Inferior parietal cortex (tissue), 1 donor: Measurements from ENCODE around the gene SIL1.

Source experiments
- DNase-seq: peaks from one replicate; pipeline ENCODE4 v3.0.0-alpha.2; 2016; ENCODE audit errors: extremely low spot score

Gene SIL1

DNA sequence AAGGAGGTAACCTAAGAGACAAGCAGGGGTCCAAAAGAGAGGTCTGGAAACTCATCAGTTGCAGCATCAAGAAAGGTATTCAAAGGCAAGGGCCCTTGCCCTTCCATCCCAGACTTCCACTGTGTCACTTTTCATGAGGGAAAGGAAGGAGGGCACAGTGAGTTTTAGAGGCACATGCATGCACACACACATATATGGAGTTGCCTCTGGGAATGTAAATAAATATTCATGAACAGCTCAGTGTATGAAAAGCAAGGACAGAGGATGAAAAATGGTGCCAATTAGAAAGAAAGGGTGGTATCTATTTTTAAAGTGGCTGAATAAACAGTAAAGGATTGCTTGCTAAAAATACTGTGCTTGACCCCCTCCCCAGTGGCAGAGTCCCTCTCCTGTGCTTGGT, 217.7 kb downstream of the SIL1 start:
- DNase-seq: peak; percentile 1

DNA sequence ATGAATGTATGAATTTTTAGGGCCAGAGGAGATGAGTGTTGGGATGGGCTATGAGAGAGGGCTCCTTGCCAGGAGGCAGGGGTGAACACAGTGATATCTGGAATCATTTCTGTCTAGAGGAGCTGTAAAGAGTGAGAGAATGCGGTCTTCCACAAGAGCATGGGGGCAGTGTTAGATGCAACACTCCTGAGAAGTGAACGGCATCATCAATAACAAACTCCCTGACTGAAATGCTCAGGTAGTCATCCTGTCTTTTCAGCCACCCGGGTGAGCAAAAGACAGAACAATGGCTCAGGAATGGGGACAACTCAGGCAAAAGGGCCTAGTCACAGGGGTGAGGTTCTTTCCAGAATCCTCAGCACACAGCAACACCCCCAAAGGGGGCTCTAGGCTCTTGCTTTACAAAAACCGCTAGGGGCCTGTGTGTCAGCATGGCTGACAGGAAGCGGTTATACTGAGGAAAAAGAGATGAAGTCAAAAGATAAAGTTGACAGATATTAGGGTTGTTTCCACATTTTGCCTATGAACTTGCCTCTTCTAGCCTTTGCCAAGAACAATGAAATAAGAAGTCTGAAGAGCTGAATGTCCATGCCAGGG, 218.4 kb downstream of the SIL1 start:
- DNase-seq: peak; percentile 1

DNA sequence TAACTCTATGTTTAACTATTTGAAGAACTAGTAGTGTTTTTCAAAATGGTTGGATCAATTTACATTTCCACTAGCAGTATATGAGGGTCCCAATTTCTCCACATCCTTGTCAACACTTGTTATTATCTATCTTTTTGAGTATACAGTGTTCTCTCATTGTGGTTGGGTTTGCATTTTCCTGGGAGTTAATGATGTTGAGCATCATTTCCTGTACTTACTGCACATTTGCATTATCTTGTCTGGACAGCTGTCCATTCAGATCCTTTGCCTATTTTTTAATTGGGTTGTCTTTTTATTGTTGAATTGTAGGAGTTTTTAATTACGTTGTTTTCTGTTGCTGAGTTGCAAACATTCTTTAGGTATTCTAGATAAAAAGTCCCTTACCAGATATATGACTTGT, 219.6 kb downstream of the SIL1 start:
- no peak for DNase-seq

DNA sequence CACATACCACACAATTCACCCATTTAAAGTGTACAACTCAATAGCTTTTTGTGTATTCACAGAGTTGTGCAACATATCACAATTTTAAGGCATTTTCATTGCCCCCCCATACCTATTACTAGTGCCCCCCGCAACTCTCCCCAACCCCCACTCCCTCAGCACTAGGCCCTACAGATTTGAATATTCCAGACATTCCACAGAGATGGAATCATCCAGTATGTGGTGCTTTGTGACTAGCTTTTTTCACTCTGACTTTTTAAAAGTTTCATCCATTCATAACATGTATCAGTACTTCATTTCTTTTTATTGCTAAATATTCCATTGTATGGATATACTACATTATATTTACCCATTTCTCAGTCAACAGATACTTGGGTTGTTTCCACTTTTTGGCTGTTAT, 220.1 kb downstream of the SIL1 start:
- DNase-seq: no peak

DNA sequence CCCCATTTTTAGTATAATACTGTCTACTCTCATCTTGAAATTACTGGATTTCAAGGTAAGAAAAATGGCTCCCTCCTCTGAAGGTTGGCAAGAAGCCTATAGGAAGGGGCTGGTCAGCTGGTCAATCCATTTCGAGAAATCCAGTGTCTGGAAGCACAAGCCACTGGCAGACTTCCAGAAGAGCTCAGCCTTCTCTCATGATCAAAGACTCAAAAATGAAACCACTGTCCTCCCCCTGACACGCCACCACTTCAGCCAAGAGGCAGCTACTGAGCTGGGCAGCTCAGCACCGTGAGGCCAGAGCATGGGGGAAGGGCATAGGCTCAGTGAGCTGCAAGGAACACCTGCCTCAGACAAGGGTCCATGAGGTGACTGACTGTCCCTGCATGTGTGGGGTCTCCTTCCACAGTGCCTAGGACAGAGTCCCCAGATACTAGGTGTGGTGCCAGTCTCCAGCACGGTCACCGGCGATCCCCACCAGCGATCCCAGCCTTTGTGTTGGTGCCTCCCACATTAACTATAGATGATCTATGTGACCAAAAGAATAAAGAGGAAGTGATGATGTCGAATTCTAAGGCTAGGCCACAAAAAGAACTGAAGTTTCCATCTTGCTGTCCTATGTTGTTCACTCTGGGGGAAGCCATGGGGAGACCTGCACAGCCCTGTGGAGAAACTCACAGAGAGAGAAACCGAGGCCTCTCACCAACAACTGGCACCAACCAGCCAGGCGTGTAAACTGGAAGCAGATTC, 222.9 kb downstream of the SIL1 start:
- DNase-seq: peak; percentile 37

DNA sequence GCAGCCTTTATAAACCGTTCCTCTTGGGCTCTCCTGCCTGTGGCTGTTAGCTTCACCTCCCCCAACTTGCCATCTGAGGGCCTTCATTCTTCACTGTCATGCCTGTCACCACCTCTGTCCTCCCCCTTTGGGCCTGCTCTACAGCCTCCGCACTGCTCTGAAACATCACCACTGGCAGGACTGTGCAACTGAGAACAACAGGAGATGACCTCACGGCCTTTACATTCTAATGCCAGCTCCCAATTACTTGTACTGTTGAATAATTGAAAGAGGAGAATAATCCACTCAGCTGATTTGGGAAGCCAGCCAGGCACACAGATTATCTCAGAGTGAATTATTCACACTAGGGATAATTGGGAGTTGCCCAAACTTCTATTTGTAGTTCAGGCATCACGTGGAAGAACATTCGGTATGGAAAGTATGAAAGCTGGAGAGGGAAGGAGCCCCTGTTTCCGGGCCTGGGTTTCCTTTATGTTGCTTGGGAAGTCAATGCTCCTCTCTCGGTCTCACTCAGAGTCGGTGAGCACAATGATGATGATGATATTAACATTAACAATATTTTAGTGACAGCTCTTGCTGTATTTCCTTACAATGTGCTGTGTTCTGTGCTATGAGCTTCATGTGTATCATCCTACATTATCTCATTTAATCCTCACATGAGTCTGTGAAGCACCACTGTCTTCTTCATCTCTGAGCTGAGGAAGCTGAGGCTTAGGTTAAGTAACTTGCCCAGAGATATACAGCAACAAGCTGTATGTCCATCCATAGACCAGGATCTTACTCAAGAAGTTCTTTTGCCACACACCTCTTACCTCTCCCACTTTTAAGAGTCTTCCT, 223.7 kb downstream of the SIL1 start:
- peak; percentile 74 for DNase-seq

DNA sequence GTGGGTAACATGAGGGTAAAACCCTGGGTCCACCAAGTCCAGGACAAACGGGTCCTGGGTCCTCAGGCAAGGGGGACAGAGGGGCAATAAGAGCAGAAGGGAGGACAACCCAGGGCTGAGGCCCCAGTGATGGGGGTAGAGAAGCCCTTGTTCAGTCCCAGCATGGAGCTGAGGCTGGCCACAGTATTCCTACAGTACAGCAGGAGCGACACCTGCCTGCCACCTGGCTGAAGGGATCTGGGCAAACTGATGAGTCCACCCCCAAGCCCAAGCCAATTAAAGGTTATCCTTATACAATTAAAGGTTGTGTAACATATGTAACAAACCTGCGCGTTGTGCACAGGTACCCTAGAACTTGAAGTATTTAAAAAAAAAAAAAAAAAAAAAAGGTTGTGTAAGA, 225.3 kb downstream of the SIL1 start:
- DNase-seq: no peak

DNA sequence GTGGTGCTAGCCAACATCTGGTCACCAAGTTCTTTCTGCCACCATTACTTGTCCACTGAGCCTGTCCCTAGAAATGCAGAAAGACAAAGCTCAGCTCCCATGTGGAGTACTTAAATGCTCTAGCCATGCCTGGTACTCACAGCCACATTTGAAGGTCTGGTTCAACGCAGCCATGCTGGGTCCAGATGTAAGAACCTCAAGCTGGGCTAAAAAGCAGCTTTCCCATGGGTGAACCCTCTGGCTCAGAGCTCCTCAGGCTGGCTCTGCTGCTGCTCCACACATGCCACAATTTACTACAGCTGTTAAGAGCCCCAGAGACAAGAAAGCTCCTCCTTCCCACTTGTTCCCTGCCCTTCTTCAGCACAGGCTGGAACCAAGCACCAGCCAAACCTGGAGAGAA, 225.9 kb downstream of the SIL1 start:
- DNase-seq: no peak

DNA sequence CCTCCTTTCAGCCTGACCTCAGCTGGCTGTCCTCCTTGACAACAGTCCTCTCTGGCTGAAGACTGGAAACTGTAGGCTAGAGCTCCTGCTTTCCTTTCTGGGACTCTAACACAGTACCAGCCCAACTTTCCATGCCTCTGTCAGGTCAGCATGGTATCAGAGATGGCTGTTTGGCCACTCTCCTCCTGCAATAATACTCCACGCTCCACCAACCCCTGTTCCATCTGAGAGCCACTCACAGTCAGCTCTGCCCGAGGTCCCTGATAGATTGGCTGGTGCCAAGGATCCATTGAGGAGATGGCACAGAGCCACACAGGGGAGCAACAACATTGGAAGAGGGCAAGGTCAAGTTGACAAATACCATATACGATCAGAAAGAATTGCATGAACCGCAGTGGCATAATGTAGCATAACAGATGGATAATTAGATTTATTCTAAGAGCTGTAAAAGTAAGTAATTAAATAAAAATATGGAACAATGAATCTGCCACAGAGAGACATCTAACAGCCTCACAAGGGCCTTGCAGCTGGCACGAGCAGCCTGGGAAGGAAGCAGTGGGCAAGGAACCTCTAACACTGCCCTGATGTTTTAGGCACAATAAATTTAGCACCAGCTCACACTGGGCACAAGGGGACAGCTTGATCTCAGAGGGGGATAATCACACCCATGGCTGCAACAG, 228.7 kb downstream of the SIL1 start:
- no peak for DNase-seq

DNA sequence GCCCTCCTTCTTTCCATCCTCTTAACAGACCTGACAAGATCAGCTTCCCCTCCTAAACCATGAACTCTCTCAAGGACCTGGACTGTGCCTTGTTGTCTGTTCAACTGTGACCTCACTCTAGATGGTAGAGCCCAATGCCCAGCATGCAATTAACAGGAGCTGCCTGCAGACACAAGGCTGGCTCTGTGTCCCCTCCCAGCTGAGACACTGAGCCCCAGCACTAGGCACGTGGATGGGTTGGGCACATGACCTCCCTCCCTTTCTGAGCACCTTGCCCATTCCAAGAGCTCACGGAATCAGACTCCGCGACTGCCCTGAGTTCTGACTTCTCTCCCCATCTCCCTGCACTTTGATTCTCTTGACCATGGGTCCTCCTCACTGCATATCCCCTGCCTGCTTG, 229.6 kb downstream of the SIL1 start:
- no peak for DNase-seq

DNA sequence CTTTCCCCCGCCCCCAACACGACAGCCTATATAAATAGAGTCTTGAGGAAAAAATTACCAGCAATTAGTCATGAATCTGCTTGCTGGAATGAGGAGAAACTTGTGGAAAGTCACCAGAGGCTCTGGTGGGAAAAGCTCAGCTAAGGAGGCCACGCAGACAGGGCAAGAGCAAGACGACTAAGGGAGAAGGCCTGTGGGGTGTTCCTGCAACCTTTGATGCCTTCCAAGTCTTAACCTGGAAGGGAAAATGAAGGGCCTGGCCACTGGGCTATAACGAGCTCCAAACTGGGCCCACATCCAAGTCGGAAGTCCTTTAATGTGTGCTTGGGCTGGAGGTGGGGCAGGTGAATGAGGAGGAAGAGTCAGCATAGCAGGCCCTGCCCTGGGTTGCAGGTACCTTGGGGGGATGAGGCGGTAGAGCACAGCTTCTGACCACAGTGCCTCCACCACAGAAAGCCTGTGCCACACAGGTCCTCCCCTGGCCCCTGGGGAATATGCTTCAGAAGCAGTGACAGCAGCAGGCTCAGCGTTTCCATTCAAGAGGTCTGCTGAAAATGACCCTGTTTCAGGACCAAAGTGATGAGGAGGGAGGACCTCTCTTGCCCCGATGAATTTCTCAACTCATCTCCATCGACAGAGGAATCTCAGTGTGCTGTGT, 230.2 kb downstream of the SIL1 start:
- no peak for DNase-seq

DNA sequence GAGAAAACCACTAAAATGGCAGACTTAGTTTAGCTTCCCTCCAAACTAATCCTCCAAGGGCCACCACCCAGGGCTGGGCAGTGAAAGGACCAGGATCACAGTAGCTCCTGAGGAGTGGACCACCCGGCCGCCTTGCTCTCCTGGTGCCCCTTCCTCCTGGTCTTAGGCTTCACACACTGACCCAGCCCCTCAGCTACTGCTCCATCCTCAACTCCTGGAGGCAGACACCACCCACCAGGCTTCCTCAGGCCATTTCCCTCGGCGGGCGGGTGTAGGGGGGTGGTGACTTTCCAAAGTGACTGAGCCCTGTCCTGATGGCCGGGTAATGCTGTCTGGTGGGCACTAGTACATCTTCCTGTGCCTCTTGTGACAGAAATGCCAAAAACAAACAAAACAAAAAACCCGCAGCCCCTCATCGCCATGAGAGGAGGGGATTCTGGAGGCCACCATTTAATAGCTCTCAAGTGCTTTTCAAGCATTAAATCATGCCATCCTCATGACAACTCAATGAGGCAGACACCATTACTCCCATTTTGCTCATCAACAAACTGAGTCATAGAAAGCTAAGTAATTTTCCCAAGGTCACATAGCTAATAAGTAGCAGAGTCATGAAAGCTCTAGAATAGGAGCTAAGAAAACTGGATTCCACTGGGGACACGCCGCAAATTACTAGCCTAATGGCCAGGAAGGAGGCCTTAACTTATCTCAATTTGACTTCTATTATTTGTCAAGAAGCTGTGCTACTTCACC, 231.8 kb downstream of the SIL1 start:
- DNase-seq: no peak

DNA sequence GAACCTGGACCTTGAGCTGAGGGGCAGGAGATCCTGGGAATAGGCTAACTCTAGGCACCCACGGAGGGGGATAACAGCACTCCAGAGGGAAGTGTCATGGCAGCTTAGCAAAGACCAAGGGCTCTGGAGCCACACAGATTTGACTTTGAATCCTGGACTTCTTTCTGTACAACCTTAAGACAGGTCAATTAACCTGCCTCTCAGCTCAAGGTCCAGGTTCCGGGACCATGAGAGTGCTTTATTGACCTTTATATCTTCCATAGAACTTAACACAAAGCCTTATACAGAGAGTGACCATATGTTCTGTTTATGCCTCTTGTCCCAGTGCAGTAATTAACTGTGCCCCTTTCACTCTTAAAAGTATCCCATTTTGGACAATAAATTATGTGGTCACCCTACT, 232.5 kb downstream of the SIL1 start:
- no peak for DNase-seq

DNA sequence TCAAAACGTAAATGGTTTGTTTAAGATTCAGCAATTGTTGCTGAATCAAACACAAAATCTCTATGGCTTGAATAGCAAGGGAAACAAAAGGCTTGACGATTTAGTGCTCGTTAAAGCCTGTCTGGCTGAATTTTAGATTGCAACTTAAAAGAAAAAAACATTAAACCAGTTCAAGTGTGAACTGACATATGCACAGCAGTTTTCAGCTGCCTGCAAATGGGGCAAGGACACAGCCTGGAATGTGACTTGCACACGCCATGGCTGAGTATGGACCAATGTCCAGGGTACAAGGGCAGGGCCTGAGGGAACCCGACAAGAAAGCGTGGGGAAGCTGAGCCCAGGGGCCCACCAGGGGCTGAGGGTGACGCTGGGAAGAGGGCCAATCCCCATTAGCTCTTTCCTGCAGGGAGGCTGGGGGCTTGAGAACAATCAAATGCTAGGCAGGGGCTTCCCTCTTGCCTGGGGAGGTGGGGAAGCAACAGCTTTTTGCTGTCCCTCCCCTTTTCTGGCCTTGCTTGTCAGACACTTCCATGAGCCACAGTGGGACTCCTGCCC, 233.4 kb downstream of the SIL1 start:
- no peak for DNase-seq

DNA sequence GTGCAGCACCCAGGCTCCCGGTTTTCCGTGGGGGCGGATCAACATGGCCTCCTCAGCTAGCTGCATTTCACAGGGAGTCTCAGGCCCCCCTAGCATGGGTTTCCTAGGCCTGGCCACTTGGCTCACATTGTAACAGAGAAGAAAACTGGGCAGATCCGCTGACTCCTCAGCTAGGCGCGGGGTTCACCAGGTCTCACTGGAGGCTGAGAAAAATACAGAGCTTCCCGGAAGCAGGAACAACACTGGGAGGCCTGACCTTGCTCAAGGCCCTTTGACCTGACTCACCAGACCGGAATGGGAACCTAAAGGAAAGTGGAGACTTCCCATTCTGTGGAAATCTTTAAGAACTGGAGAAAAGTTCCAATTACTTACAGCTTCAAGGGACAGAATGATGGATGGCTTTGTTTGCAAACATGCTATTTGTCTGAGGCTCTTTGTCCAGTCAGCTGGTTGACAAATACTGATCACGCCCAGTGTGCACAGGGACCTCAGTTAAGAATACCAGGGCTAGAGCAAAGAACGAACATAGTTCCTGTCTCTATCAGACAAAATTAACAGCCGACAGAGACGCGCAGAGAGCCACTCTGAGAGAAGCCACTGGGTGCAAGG, 234.3 kb downstream of the SIL1 start:
- no peak for DNase-seq

DNA sequence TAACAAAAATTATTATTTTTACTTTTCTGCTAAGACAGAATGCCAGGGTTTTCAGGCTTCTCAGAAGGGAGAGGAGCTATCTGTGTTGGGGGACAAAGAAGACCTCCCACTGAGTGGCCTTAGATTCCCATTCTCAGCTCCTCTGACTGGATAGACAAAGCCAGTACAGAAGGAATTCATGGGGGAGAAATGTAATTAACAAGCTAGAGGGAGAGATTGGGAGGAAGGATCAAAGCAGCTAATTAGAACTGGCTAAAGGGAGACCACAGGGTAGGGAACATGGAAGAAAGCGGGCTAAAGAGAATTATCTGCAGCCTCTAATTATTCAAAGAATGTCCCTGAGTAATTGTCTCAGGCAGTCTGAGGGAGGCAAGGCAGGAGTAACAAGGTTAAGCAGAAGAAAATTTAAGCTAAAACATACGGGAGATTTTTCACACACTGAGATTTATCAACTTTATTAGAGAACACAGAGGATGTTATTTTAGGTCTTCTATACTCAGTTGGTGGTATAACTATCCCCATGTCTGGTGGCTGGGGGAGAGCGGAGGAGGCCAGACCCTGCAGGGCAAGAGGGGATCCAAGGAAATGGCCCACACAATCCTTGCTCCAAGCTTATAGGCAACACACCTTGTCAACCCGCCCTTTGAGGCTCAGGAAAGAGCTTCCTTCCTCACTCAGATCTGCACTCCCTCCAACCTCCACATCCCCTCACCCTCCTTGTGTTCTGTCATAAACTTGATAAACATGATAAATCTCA, 235.4 kb downstream of the SIL1 start:
- no peak for DNase-seq

DNA sequence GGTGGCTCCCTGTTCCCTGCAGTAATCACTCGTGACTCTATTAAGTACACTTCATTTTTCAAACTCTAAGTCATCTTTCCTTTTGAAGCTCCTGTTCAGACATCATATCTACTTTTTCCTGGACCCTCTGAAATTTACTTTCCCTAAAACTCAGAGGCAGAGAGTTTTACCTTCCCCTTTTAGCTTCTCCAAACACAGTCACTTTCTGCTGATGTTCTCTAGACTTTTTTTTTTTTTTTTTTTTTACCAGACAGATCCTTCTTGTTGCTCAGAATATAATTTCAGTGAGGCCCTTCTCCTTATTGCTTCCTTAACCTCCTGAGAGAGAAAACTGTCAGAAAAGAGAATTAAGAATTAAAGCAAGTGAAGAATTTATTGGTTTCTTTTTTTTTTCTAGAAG, 236.4 kb downstream of the SIL1 start:
- DNase-seq: no peak

DNA sequence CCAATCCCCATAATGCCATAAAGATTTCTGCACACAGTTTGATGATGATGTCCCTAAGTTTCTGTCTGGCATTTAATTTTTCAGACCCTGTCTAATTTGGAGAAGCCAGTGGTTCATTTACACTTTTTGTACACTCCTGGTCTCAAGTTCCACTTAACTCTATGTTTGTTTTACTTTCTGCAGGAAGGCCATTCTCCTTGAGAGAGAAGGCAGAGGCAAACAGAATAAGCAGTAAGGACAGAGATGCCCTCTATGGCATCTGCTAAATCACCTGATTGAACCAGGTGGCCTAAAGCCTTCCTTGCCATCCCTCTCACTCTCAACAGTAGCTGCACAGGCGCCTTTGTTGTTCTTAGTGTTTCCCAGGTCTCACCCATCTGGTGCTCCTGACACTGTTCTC, 236.9 kb downstream of the SIL1 start:
- no peak for DNase-seq

DNA sequence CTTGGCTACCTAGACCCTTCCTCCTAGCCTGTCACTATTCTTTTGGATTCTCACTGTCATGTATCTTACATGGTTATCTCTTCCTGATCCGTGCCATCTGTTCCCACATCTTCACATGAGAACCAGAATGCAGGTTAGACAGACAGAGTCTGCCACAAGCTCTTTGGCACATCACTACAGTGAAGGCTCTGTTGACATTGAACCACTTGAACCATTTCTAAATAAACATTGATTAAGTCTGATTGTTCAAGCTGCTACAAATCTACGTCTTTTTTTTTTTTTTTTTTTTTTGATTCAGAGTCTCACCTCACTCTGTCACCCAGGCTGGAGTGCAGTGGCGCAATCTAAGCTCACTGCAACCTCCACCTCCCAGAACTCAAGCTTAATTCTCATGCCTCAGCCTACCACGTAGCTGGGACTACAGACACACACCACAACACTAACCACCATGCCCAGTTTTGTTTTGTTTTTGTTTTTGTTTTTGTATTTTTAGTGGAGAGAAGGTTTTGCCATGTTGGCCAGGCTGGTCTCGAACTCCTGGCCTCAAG, 237.9 kb downstream of the SIL1 start:
- DNase-seq: no peak
